DOHH2 (cell line): Measurements from ENCODE around the gene RINL.

ENCODE experiments used
- CTCF ChIP-seq: fragments of 200-600 bp; sonication (generic); IDR thresholded peaks from one replicate; pipeline ENCODE4 v1.5.1; 2014; ENCODE audit warnings: antibody characterized with exemption, mild to moderate bottlenecking, low read depth, low read length; ENCODE audit not compliant: poor library complexity, severe bottlenecking
- EZH2phosphoT487 ChIP-seq: fragments of 200-600 bp; sonication (generic); IDR thresholded peaks from 2 replicates; pipeline ENCODE4 v1.6.1; 2017; ENCODE audit warnings: borderline replicate concordance, mild to moderate bottlenecking, antibody characterized with exemption, low read length, moderate library complexity, mixed read lengths

DNA sequence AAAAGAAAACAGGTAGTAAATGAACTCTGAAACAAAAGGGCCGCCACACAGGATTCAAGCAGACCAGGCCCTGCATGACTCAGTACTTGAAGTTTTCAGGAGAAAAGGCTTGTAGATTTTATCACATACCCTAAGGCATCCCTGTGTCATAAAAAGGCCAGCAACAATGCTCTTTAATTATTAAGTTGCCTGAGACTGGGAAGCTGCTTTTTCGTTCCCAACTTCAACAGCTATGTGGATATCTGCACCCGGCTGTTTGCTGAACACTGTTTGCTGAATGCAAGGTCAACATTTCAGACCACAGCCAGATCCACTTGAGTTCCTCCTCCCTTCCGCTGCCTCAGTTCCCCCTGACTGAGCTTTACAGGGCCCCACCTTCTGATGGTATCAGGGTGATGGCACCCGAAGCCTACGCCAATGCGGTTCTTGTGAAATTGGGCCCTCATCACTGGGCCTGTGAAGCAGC is 40.4 kb downstream of the RINL start:
- TF ChIP-seq EZH2phosphoT487 (no peak), CTCF (no peak)
